Measurements from ENCODE around the gene LAPTM5.
A peak's percentile ranks its signal among the peaks of the same experiment; 100 is the strongest.

Gene LAPTM5

DNA sequence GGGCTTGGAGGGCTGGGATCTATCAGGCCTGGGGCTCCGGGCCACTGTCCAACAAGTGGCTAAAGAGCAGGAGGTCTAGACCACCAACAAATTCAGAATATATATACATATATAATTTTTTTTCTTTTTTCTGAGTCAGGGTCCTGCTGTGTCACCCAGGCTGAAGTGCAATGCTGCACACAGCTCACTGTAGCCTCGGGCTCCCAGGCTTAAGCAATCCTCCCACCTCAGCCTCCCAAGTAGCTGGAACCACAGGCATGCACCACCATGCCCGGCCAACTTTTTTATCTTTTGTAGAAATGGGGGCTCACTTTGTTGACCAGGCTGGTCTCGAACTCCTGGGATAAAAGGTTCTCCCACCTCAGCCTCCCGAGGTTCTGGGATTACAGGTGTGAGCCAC lies 6.8 kb upstream of the LAPTM5 start:
- Histone ChIP-seq H3K9ac (ENCODE audit: low read length) (no peak overlapping the region), H3K27me3 (ENCODE audit: control insufficient read depth, insufficient read depth, low read length) (no peaks in the 10 kb centered on the region), H3K9me3 (ENCODE audit: control insufficient read depth, low read length) (no peaks in the 10 kb centered on the region), H3K36me3 (ENCODE audit: control insufficient read depth, insufficient read depth, low read length) (no peaks in the 10 kb centered on the region), H3K4me3 (ENCODE audit: low read length) (no peak overlapping the region), H3K4me1 (ENCODE audit: control insufficient read depth, insufficient read depth, low read length) (no peaks in the 10 kb centered on the region)

DNA sequence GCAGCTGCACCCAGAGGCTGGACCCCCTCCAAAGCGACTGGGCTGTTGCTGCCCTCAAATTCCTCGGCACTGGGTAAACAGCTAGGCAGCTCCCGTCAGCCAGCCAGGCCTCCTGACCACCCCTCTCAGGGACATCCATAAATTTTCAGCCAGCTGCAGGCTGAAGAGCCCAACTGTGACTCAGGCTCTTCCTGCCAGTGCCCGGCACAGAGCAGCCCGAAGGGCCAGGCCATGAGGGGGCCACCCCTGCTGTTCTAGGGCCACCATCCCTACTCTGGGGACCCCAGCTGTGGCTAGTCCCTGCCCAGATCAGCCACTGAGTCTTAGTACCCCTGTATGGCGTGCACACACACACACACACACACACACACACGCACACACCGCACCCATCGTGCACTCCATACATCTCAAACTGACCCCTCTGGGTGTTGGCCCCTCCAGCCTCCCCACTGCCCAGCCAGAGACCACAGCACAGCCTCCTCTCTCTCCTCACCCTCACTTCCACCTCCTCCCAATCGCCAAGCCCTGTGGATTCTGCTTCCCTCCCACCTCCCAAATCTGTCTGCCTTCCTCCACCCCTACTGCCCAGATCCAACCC lies 6.2 kb upstream of the LAPTM5 start:
- Histone ChIP-seq H3K9ac (ENCODE audit: low read length) (no peak overlapping the region), H3K4me1 (ENCODE audit: control insufficient read depth, insufficient read depth, low read length) (no peaks in the 10 kb centered on the region), H3K9me3 (ENCODE audit: control insufficient read depth, low read length) (no peaks in the 10 kb centered on the region), H3K36me3 (ENCODE audit: control insufficient read depth, insufficient read depth, low read length) (no peaks in the 10 kb centered on the region), H3K27me3 (ENCODE audit: control insufficient read depth, insufficient read depth, low read length) (no peaks in the 10 kb centered on the region), H3K4me3 (ENCODE audit: low read length) (no peak overlapping the region)

DNA sequence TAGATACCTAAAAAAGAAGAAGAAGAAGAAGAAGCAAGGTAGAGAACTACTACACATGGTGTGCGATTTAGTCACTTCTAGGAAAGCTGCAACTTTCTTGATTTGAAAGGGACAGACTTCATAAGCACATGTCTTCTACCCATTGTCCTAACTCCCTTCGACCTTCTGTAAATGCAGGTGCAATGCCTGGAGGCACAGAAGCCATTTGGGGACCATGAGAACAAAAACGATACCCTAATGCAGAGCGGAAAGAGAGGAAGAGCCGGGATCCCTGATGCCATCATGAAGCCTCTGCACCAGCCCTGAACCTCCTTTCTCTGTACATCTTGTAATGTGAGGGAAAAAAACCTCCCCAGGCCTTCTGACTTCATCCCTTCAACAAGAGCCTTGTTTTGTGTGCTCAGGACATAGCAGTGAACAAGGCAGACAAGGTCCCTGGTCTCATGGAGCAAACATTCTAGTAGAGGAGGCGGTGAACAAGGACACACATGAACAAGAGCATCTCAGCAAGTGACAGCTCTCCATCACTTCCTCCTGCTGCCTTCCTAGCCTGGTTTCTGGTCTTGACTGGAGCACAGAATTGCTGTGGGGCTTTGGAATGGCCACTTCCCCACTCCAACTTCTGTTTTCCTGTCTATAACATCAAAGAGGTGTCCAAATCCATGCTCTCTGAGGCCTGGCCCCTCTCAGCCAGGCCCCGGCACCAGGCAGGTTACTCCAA lies 5.5 kb upstream of the LAPTM5 start:
- no peaks in the 10 kb centered on the region for H3K9me3 ChIP-seq (ENCODE audit: control insufficient read depth, low read length)
- no peaks in the 10 kb centered on the region for H3K27me3 ChIP-seq (ENCODE audit: control insufficient read depth, insufficient read depth, low read length)
- no peaks in the 10 kb centered on the region for H3K36me3 ChIP-seq (ENCODE audit: control insufficient read depth, insufficient read depth, low read length)
- no peaks in the 10 kb centered on the region for H3K4me1 ChIP-seq (ENCODE audit: control insufficient read depth, insufficient read depth, low read length)
- H3K9ac ChIP-seq (ENCODE audit: low read length) = no peak overlapping the region
- no peak overlapping the region for H3K4me3 ChIP-seq (ENCODE audit: low read length)

DNA sequence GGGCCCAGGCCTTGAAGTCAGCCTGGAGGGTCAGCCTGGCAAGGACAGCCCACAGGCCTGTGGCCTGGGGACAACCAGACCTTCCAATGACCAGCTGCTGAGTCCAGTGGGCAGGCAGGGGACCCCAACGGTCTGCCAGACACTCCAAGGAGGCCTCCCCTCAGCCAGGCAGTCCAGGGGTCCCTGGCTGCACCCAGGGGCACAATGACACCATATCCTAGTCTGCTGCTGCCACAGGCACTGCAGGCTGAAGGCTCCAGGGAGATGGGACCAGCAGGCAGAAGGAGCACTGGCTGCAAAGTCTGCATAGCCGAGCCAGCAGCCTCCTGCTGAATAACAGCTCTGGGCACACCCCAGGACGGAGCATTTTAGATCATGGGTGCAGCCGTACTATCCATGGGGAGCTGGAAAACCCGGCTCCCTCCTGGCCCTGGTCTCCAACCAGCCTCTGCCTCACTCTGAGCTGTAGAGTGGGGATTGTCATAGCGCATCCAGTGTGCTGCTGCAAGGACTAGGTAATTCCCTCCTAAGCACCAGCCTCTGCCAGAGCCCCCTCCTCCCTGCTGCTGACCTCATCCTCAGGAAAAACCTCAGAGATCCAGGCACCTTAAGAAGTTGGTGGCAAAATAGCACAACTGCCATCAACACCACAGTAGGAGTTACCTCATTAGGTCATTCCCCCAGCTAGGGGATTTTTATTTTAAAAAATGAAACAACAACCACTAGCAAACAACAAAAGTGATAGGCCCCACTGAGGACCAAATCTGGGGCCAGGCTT lies 4.8 kb upstream of the LAPTM5 start:
- no peak overlapping the region for H3K9ac ChIP-seq (ENCODE audit: low read length)
- no peaks in the 10 kb centered on the region for H3K4me1 ChIP-seq (ENCODE audit: control insufficient read depth, insufficient read depth, low read length)
- no peaks in the 10 kb centered on the region for H3K36me3 ChIP-seq (ENCODE audit: control insufficient read depth, insufficient read depth, low read length)
- no peaks in the 10 kb centered on the region for H3K27me3 ChIP-seq (ENCODE audit: control insufficient read depth, insufficient read depth, low read length)
- no peaks in the 10 kb centered on the region for H3K9me3 ChIP-seq (ENCODE audit: control insufficient read depth, low read length)
- no peak overlapping the region for H3K4me3 ChIP-seq (ENCODE audit: low read length)

DNA sequence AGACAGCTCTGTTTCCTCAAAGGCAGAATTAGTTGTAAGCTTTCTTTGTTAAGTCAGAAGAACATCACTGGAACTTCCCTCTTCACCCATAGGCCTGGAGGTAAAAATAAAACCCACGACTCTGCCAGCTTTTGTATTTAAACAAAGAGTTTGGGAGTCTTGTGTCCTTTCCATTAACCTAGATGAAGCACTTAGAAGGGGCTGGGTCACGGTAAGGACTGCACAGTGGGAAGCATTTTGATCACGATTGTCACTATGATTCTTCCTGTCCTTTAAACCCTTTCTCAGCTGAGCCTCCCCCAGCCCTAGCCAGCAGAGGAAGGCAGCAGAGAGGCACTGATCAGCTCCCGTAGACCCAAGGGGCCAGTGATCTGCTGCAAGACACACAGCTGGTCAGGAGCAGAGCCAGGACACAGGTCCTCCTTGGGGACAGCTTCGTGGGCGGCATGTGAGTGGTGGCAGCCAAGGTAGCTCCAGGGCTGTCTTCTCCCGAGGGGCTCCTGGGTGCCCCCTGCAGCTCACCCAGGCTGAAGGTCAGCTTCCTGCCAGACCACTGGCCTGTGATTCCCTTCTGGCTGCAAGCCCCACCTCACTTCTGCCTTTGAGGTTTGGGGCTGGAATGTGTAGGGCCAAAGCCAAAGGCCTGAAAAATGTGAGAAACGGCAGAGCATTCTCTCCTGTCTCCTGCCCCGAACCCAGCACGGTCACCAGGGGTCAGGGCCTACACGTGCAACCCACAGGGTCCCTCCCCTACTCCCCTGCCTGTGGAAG lies 4.0 kb upstream of the LAPTM5 start:
- no peaks in the 10 kb centered on the region for H3K27me3 ChIP-seq (ENCODE audit: control insufficient read depth, insufficient read depth, low read length)
- H3K9me3 ChIP-seq (ENCODE audit: control insufficient read depth, low read length) = no peaks in the 10 kb centered on the region
- H3K4me3 ChIP-seq (ENCODE audit: low read length) = no peak overlapping the region
- H3K36me3 ChIP-seq (ENCODE audit: control insufficient read depth, insufficient read depth, low read length) = no peaks in the 10 kb centered on the region
- H3K9ac ChIP-seq (ENCODE audit: low read length) = no peak overlapping the region
- no peaks in the 10 kb centered on the region for H3K4me1 ChIP-seq (ENCODE audit: control insufficient read depth, insufficient read depth, low read length)

DNA sequence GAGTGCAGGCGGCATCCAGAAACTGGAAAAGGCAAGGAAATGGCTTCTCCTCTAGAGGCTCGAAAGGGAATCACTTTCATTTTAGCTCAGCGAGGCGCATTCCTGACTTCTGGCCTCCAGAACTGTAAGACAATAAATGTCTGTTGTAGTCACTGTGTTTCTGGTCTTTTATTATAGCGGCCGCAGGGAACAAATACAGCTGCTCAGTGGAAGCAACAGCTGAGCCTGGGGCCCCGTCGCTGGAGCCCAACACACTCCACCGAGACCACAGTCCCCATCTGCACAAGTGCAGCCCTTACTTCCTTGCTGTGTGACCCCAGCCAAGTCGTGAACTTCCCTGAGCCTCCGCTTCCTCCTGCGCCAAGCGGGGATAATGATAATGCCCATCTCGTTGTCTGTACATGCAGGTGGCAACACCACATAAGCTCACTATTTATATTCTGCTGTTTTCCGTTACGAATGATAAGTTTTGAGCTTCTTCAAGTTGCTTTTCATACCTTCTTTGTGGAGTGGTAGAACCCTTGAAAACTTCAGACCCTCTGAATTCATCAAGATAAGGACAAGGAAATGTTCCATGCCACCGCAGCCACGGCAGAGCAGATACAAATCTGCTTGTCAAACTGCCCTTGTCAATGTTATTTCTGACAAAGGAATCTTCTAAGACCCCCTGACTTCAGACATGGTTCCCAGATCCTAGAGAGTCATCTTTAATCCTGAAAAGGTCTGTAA lies 3.2 kb upstream of the LAPTM5 start:
- no peaks in the 10 kb centered on the region for H3K27me3 ChIP-seq (ENCODE audit: control insufficient read depth, insufficient read depth, low read length)
- H3K4me1 ChIP-seq (ENCODE audit: control insufficient read depth, insufficient read depth, low read length) = no peaks in the 10 kb centered on the region
- no peak overlapping the region for H3K4me3 ChIP-seq (ENCODE audit: low read length)
- no peaks in the 10 kb centered on the region for H3K9me3 ChIP-seq (ENCODE audit: control insufficient read depth, low read length)
- H3K9ac ChIP-seq (ENCODE audit: low read length) = no peak overlapping the region
- no peaks in the 10 kb centered on the region for H3K36me3 ChIP-seq (ENCODE audit: control insufficient read depth, insufficient read depth, low read length)

DNA sequence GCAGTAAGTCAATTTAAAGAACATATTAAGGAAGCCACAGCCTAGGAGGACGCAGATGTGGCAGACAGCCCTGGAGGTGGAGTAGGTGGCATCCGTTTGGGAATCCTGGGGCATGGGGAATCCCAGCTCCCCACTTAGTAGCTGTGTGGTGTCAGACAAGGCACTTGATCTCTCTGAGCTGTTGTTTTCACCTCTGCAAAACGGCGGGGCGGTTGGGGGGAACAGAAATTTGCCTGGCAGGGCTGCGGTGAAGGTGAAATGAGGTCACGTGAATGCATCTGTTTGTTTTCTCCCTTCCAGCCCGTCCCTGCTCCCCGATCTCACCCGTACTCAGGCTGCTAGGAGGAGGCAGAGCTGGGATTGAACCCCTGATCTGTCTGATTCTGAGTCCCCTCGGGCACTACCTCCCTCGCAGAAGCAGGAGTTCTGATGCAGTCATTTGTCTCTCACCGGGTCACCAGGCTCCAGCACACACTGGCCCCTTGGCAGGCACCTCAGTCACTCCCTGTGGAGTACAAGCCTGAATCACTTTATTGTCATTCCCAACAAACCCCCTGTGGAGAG lies 2.2 kb upstream of the LAPTM5 start:
- Histone ChIP-seq H3K9ac (ENCODE audit: low read length) (no peak overlapping the region), H3K4me1 (ENCODE audit: control insufficient read depth, insufficient read depth, low read length) (no peaks in the 10 kb centered on the region), H3K4me3 (ENCODE audit: low read length) (no peak overlapping the region), H3K36me3 (ENCODE audit: control insufficient read depth, insufficient read depth, low read length) (no peaks in the 10 kb centered on the region), H3K27me3 (ENCODE audit: control insufficient read depth, insufficient read depth, low read length) (peaks cover under 1% of the 10 kb centered on the region), H3K9me3 (ENCODE audit: control insufficient read depth, low read length) (no peaks in the 10 kb centered on the region)

DNA sequence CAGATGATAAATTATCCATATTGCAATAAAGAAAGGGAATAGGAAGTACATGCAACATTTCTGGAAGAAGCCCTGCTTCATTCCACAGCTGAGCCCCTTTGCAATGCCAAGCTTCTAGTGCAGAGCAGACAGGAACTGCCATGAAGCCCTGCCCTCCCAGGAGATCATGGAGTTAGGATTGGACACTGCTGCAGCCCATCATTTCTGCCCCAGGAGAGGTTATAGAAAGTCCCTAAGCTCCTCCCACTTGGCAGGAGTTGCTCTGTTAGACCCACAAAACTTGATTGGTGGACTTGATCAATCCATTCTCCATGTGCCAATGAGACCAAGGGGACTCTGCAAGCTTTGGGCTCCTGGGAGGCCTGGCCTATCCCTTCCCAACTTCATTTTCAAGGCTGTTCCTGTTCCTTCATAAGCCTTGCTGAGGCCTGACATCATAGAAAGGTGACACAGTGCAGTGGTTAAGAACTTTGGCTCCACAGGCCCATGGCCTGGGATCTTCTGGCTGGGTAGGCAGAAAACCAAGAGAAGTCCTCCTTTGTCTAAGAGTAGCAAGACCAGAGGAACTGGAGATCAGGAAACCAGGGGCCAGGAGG lies 1.3 kb upstream of the LAPTM5 start:
- Histone ChIP-seq H3K27me3 (ENCODE audit: control insufficient read depth, insufficient read depth, low read length) (peaks cover 4% of the 10 kb centered on the region), H3K4me3 (ENCODE audit: low read length) (no peak overlapping the region), H3K4me1 (ENCODE audit: control insufficient read depth, insufficient read depth, low read length) (no peaks in the 10 kb centered on the region), H3K9me3 (ENCODE audit: control insufficient read depth, low read length) (no peaks in the 10 kb centered on the region), H3K36me3 (ENCODE audit: control insufficient read depth, insufficient read depth, low read length) (no peaks in the 10 kb centered on the region), H3K9ac (ENCODE audit: low read length) (no peak overlapping the region)

DNA sequence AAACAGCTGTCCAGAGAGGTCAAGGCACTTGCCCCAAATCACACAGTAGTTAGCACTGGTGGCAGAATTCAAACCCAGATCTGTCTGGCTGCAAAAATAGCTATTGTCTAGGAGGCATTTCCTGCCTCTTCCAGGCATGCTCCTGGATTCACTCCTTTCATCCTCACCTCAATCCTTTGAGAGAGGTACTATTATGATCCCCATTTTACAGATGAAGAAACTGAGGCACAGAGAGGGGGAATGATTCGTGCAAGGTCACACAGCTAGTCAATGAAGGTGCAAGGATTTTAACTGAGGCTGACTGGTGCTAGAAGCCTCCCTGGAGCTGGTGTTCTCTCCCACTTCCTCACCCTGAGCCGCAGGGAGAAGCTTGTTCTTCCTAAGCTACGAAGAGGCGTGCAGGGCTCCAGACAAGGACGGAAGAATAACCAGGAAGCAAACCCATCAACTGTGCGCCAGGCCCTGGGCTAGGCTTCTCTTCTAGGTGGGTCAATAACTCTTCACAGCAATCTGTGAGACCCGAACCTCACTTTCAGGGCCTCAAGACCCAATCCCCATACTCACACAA lies 631 bp upstream of the LAPTM5 start:
- no peaks in the 10 kb centered on the region for H3K36me3 ChIP-seq (ENCODE audit: control insufficient read depth, insufficient read depth, low read length)
- no peaks in the 10 kb centered on the region for H3K9me3 ChIP-seq (ENCODE audit: control insufficient read depth, low read length)
- no peak overlapping the region for H3K9ac ChIP-seq (ENCODE audit: low read length)
- peaks cover 4% of the 10 kb centered on the region for H3K27me3 ChIP-seq (ENCODE audit: control insufficient read depth, insufficient read depth, low read length)
- no peak overlapping the region for H3K4me3 ChIP-seq (ENCODE audit: low read length)
- no peaks in the 10 kb centered on the region for H3K4me1 ChIP-seq (ENCODE audit: control insufficient read depth, insufficient read depth, low read length)

DNA sequence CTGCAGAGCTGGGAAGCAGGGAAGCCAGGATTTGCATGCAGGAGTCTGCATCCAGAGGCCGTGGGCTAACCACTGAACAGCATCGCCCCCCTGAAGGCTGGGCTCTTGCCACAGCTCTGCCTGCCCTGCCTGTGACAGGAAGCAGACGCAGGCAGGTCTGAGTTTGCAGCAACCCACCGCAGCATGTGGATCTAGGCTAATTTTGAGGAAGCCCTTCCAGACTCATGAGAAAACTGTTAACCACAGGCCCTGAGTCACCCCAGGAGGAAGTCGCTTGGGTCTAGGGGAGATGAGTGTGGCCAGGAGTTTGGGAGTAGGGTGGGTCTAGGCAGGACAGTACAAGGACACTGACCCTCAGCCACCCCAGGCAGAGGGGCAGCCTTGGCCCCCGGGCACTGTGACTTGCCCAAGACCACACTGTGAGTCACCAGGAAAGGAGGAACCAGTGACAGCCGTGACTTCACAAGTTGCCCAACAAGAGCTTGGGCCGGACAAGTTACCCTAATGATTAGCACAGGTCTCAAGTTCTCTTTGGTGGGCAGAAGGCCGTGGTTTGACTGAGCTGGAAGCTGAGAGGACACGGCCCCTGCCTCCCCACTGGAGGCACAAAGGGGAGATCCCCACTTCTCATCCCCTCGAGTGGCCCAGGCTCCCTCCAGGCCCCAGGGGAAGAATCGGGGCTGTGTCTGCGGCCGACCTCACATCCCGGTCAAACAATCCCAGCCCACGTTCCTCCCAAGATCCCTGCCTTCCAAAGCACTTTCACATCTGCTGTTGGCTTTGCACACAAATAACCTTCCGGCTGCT lies 826 bp downstream of the LAPTM5 start:
- peak overlapping the region; percentile 63 for H3K9ac ChIP-seq (ENCODE audit: low read length)
- no peaks in the 10 kb centered on the region for H3K9me3 ChIP-seq (ENCODE audit: control insufficient read depth, low read length)
- H3K36me3 ChIP-seq (ENCODE audit: control insufficient read depth, insufficient read depth, low read length) = no peaks in the 10 kb centered on the region
- no peaks in the 10 kb centered on the region for H3K4me1 ChIP-seq (ENCODE audit: control insufficient read depth, insufficient read depth, low read length)
- H3K27me3 ChIP-seq (ENCODE audit: control insufficient read depth, insufficient read depth, low read length) = peaks cover 4% of the 10 kb centered on the region
- peak overlapping the region; percentile 12 for H3K4me3 ChIP-seq (ENCODE audit: low read length)

All from mucosa of stomach (tissue), 1 donor.